ENCODE measurements around the gene MAPK6. TPM values are rescaled to one million over a fixed set of nuclear protein-coding genes. Genes with fewer than 3 reads are reported as not detected.
"Not testable (repeated sequence)": the region's sequence is repeated elsewhere in the genome, so short reads cannot be mapped to it uniquely, and the experiment has no call there.

MAPK6 gene
- total RNA-seq, 1 experiment from 2014 or later, result 85.9 TPM

- DNase-seq (ENCODE audit: low read depth), result no peak
These were observed 23.2 kb downstream of the MAPK6 start for GRCh38 chr15:52042051-52042851.

DNA sequence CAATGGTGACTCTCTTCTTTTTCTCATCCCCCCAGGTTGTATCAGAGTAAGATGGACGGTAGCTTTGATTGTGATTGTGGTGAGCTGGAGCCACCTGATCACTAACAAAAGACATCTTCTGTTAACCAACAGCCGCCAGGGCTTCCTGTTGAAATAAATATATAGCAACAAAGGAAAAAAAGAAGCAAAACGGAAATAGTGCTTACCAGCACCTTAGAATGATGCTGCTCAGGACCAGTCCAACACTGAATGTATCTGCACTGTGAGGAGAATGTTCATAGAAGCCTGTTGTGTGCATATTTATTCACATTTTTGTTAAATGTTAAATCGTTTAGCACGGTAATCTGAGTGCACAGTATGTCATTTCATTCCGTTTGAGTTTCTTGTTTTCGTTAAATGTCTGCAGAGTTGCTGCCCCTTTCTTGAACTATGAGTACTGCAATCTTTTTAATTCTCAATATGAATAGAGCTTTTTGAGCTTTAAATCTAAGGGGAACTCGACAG is 26.8 kb downstream of the MAPK6 start:
- not testable (repeated sequence) for DNase-seq (ENCODE audit: low read depth)

GRCh38 chr15:52046552-52046951 is 27.5 kb downstream of the MAPK6 start:
- DNase-seq (ENCODE audit: low read depth), result not testable (repeated sequence)

DNA sequence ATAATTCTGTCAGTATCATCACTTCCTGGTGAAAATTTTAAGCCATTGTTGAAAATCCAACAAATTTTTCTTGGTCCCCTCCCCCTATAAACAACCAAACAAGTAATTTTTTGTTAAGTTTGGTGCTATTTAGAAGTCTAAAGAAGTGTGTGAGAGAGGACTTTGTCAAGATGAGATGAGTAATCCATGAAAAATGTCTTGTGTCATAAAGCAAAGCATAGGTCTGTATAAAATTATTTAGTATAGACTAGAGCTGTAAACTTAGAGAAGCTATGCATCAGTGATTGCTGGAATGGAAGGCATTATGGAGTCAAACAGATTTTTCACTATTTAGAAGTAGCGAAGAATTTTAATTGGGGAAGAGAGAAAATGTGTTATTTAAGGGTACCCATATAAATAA is 31.4 kb downstream of the MAPK6 start:
- DNase-seq (ENCODE audit: low read depth), result peak; percentile 65

GRCh38 chr15:52052066-52052935 is 33.3 kb downstream of the MAPK6 start:
- no peak for DNase-seq (ENCODE audit: low read depth)

- DNase-seq (ENCODE audit: low read depth), result no peak
These were observed 35.4 kb downstream of the MAPK6 start for GRCh38 chr15:52054381-52054780.

- DNase-seq (ENCODE audit: low read depth), result not testable (repeated sequence)
These were observed 35.8 kb downstream of the MAPK6 start for GRCh38 chr15:52054858-52055257.

GRCh38 chr15:52056001-52056400 is 37.0 kb downstream of the MAPK6 start:
- no peak for DNase-seq (ENCODE audit: low read depth)

GRCh38 chr15:52056496-52056895 is 37.5 kb downstream of the MAPK6 start:
- DNase-seq (ENCODE audit: low read depth), result no peak

DNA sequence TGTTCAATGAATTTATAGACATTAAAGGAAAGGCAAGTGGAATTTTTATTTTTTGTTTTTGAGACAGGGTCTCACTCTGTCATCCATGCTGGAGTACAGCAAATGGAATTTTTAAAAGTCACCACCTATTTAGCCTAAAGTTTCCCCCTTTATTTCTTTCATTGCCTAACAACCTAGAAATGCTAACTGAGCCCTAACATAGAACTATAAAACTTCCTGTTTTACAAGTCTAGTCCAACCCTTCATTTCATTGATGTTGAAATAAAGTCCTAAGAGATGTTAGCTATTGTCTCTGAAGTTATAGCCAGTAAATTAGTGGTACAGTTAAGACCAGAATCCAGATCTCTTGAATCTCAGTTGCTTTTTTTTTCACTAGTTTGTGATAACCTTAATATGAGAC is 39.0 kb downstream of the MAPK6 start:
- DNase-seq (ENCODE audit: low read depth), result no peak

DNA sequence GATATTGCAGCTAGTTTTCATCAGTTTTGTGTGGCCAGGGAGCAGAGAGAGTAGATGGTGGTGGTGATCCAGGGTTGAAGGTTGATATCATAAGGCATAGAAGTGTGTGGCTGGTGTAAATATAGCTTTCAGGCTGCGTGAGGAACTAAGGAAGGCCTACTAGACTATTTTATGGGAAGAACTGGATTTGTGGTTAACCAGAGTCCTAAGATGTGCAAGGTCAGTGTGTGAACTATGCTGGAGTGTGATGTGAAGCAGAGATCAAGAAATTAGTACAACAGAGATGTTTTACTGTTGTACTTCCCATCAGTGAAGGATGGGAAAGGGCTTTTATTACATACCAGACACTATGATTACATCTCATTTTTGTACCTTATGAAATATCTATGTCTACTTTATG is 41.5 kb downstream of the MAPK6 start:
- no peak for DNase-seq (ENCODE audit: low read depth)

- DNase-seq (ENCODE audit: low read depth), result no peak
These were observed 48.0 kb downstream of the MAPK6 start for GRCh38 chr15:52066842-52067544.

- no peak for DNase-seq (ENCODE audit: low read depth)
These were observed 48.5 kb downstream of the MAPK6 start for GRCh38 chr15:52067545-52067926.

DNA sequence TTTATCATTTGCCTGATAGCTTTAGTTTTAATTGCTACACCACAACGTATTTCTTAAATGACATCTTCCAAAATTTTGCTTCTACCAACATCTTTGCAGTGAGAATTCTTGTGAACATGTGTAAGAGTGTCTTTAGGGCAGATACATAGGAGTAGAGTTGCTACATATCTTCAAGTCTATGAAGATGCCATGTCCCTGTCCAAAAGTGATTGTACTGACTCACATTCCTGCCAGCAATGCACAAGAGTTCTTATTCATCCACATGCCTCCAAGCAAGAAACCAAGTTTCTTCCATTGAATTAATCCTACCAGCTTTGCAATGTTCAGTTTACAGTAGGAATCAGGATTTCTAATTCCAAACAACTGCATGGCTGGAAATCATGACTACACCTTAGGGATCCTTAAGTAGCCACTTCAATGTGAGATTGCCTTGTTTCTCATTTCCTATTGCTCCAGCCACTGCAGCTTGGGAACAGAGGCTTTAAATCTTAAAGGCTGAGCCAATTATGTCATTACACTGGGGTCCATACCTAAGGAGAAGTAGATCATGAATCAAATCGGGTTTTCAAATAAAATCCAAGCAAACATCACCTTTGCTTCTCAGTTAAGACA is 49.1 kb downstream of the MAPK6 start:
- peak; percentile 40 for DNase-seq (ENCODE audit: low read depth)

GRCh38 chr15:52069559-52069958 is 50.5 kb downstream of the MAPK6 start:
- DNase-seq (ENCODE audit: low read depth), result no peak

GRCh38 chr15:52071570-52071969 is 52.6 kb downstream of the MAPK6 start:
- DNase-seq (ENCODE audit: low read depth), result no peak

- peak; percentile 85 for DNase-seq (ENCODE audit: low read depth)
These were observed 58.1 kb downstream of the MAPK6 start for GRCh38 chr15:52076889-52077781.

- DNase-seq (ENCODE audit: low read depth), result no peak
These were observed 59.3 kb downstream of the MAPK6 start for GRCh38 chr15:52078197-52078875.

DNA sequence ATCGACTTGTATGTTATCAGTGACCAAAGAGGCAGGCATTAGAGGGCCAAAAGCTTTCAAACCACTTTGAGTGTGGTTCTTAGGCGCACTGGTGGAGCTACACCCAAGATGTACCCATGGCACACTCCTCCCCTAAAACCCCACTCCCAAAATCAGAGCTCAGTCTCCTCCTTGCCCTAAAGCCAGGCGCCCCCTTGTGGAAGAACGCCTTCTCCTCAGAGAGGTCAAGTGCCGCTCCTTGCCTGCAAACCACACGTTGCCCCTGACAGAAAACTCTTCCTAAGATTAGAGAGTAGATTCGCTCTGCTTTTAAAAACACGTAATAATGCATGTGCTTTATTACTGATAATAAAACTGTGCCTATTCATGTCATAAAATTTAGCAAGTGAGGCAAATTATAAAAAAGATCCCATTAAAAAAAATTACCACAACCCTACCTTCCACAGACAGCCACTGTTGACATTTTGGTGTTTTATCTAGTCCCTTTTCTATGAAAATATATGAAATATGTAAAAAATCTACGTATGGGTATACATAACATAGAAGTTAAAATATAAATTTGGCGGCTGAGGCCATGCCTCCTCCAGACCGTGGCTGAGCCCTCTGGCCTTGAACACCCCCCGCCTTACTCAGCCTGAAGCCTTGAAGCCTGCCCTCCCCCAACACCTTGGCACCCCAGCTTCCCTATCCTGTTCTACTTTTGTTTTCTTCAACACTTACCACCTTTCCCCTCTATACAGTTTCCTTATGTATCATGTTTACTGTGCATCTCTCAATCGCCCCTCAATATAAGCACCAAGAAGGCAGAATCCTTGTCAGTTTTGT is 60.1 kb downstream of the MAPK6 start:
- peak; percentile 66 for DNase-seq (ENCODE audit: low read depth)
